ENCODE measurements around the gene HNRNPA3. TPM values are rescaled to one million over a fixed set of nuclear protein-coding genes. Genes with fewer than 3 reads are reported as not detected.
"Not testable (repeated sequence)": the region's sequence is repeated elsewhere in the genome, so short reads cannot be mapped to it uniquely, and the experiment has no call there.

The HNRNPA3 gene
- total and polyA plus RNA-seq, 4 donors: 118 to 178 (median 144) TPM

- no peaks in the 10 kb centered on the region for H3K9me3 ChIP-seq (ENCODE audit: control insufficient read depth, low read length)
- DNase-seq (no peak), ATAC-seq (ENCODE audit: low FRiP score) (no peak)
- no peak overlapping the region for H3K4me3 ChIP-seq (ENCODE audit: low read length in 2 of 2)
- H3K27me3 ChIP-seq (ENCODE audit: control insufficient read depth in 1 of 2, insufficient read depth in 2 of 2, low read length in 1 of 2): no peaks in the 10 kb centered on the region
- no peaks in the 10 kb centered on the region for H3K36me3 ChIP-seq (ENCODE audit: control insufficient read depth in 1 of 2, insufficient read depth in 2 of 2, low read length in 1 of 2)
- 63 to 72% methylated on average over 3 of the region's 3 CpGs for WGBS, 2 donors
- intact Hi-C loops (cut with DNase I): no loop called here
- no peak overlapping the region for H3K27ac ChIP-seq (ENCODE audit: low read depth in 1 of 2, low read length in 2 of 2)
- H3K4me1 ChIP-seq (ENCODE audit: control insufficient read depth in 1 of 2, insufficient read depth in 2 of 2, low read length in 2 of 2): no peaks in the 10 kb centered on the region
Observed at GRCh38 chr2:177201919-177202346, 10.7 kb upstream of the HNRNPA3 start.

GRCh38 chr2:177204417-177204816, 8.2 kb upstream of the HNRNPA3 start:
- no peak for DNase-seq
- no peaks in the 10 kb centered on the region for H3K9me3 ChIP-seq (ENCODE audit: control insufficient read depth, low read length)
- H3K27me3 ChIP-seq (ENCODE audit: control insufficient read depth in 1 of 2, insufficient read depth in 2 of 2, low read length in 1 of 2): no peaks in the 10 kb centered on the region
- WGBS, 2 donors: 82% methylated on average over 3 of the region's 3 CpGs
- no peak overlapping the region for H3K27ac ChIP-seq (ENCODE audit: low read depth in 1 of 2, low read length in 2 of 2)
- no peaks in the 10 kb centered on the region for H3K4me1 ChIP-seq (ENCODE audit: control insufficient read depth in 1 of 2, insufficient read depth in 2 of 2, low read length in 2 of 2)
- no peak for ATAC-seq (ENCODE audit: low FRiP score)
- no peak overlapping the region for H3K4me3 ChIP-seq (ENCODE audit: low read length in 2 of 2)
- intact Hi-C loops (cut with DNase I): no loop called here
- H3K36me3 ChIP-seq (ENCODE audit: control insufficient read depth in 1 of 2, insufficient read depth in 2 of 2, low read length in 1 of 2): no peaks in the 10 kb centered on the region

GRCh38 chr2:177207101-177207500, 5.5 kb upstream of the HNRNPA3 start:
- intact Hi-C loops (cut with DNase I): no loop called here
- H3K4me3 ChIP-seq (ENCODE audit: low read length in 2 of 2): no peak overlapping the region
- ATAC-seq (ENCODE audit: low FRiP score) (no peak), DNase-seq (no peak)
- H3K36me3 ChIP-seq (ENCODE audit: control insufficient read depth in 1 of 2, insufficient read depth in 2 of 2, low read length in 1 of 2): no peaks in the 10 kb centered on the region
- no peaks in the 10 kb centered on the region for H3K4me1 ChIP-seq (ENCODE audit: control insufficient read depth in 1 of 2, insufficient read depth in 2 of 2, low read length in 2 of 2)
- WGBS, 2 donors: 75 to 91% methylated on average over 2 of the region's 2 CpGs
- H3K27me3 ChIP-seq (ENCODE audit: control insufficient read depth in 1 of 2, insufficient read depth in 2 of 2, low read length in 1 of 2): no peaks in the 10 kb centered on the region
- H3K9me3 ChIP-seq (ENCODE audit: control insufficient read depth, low read length): no peaks in the 10 kb centered on the region
- H3K27ac ChIP-seq (ENCODE audit: low read depth in 1 of 2, low read length in 2 of 2): no peak overlapping the region

- H3K9me3 ChIP-seq (ENCODE audit: control insufficient read depth, low read length): no peaks in the 10 kb centered on the region
- 65 to 67% methylated on average over 7 of the region's 7 CpGs for WGBS, 2 donors
- ATAC-seq (ENCODE audit: low FRiP score) (no peak), DNase-seq (no peak)
- H3K27me3 ChIP-seq (ENCODE audit: control insufficient read depth in 1 of 2, insufficient read depth in 2 of 2, low read length in 1 of 2): no peaks in the 10 kb centered on the region
- H3K4me1 ChIP-seq (ENCODE audit: control insufficient read depth in 1 of 2, insufficient read depth in 2 of 2, low read length in 2 of 2): peaks cover 0 to 2% of the 10 kb centered on the region in 2 donors
- H3K27ac ChIP-seq (ENCODE audit: low read depth in 1 of 2, low read length in 2 of 2): peak overlapping the region; percentile 24 to 99
- intact Hi-C loops (cut with DNase I): loop anchor here in 1 of 2 donors (5.0 kb wide), 2 partner anchors 39 to 341 kb away; a partner anchor contains a TSS
- no peak overlapping the region for H3K4me3 ChIP-seq (ENCODE audit: low read length in 2 of 2)
- no peaks in the 10 kb centered on the region for H3K36me3 ChIP-seq (ENCODE audit: control insufficient read depth in 1 of 2, insufficient read depth in 2 of 2, low read length in 1 of 2)
Observed at GRCh38 chr2:177211169-177211568, 1.4 kb upstream of the HNRNPA3 start.

GRCh38 chr2:177211576-177212105, 953 bp upstream of the HNRNPA3 start:
- peak overlapping the region; percentile 44 to 80 for H3K4me3 ChIP-seq (ENCODE audit: low read length in 2 of 2)
- intact Hi-C loops (cut with DNase I): loop anchor here (2.0 to 5.0 kb wide), 4 partner anchors 39 to 341 kb away; partner anchors contain the start of gene NFE2L2 (in 1 of the 2)
- H3K27ac ChIP-seq (ENCODE audit: low read depth in 1 of 2, low read length in 2 of 2): peak overlapping the region; percentile 97 to 99
- peaks cover 0 to 2% of the 10 kb centered on the region in 2 donors for H3K4me1 ChIP-seq (ENCODE audit: control insufficient read depth in 1 of 2, insufficient read depth in 2 of 2, low read length in 2 of 2)
- no peaks in the 10 kb centered on the region for H3K36me3 ChIP-seq (ENCODE audit: control insufficient read depth in 1 of 2, insufficient read depth in 2 of 2, low read length in 1 of 2)
- H3K27me3 ChIP-seq (ENCODE audit: control insufficient read depth in 1 of 2, insufficient read depth in 2 of 2, low read length in 1 of 2): no peaks in the 10 kb centered on the region
- no peak for DNase-seq
- no peak for ATAC-seq (ENCODE audit: low FRiP score)
- 11 to 13% methylated on average over 6 of the region's 6 CpGs for WGBS, 2 donors
- H3K9me3 ChIP-seq (ENCODE audit: control insufficient read depth, low read length): no peaks in the 10 kb centered on the region

- ATAC-seq (ENCODE audit: low FRiP score) (peak; percentile 92), DNase-seq (peak; percentile 96 to 98)
- H3K9me3 ChIP-seq (ENCODE audit: control insufficient read depth, low read length): no peaks in the 10 kb centered on the region
- peak overlapping the region; percentile 92 to 99 for H3K27ac ChIP-seq (ENCODE audit: low read depth in 1 of 2, low read length in 2 of 2)
- 0 to 1% methylated on average over 52 to 74 of the region's 74 CpGs for WGBS, 2 donors
- peaks cover 0 to 2% of the 10 kb centered on the region in 2 donors for H3K4me1 ChIP-seq (ENCODE audit: control insufficient read depth in 1 of 2, insufficient read depth in 2 of 2, low read length in 2 of 2)
- intact Hi-C loops (cut with DNase I): loop anchor here (1.0 to 5.0 kb wide), 5 partner anchors 41 to 339 kb away; partner anchors contain the start of gene NFE2L2 (in 1 of the 2)
- H3K36me3 ChIP-seq (ENCODE audit: control insufficient read depth in 1 of 2, insufficient read depth in 2 of 2, low read length in 1 of 2): peaks cover 0 to 2% of the 10 kb centered on the region in 2 donors
- H3K27me3 ChIP-seq (ENCODE audit: control insufficient read depth in 1 of 2, insufficient read depth in 2 of 2, low read length in 1 of 2): no peaks in the 10 kb centered on the region
- peak overlapping the region; percentile 79 to 82 for H3K4me3 ChIP-seq (ENCODE audit: low read length in 2 of 2)
Observed at GRCh38 chr2:177212891-177213856, 580 bp downstream of the HNRNPA3 start.

GRCh38 chr2:177217247-177217843, 4.8 kb downstream of the HNRNPA3 start:
- H3K4me3 ChIP-seq (ENCODE audit: low read length in 2 of 2): no peak overlapping the region
- no peak for DNase-seq
- H3K27ac ChIP-seq (ENCODE audit: low read depth in 1 of 2, low read length in 2 of 2): no peak overlapping the region
- H3K36me3 ChIP-seq (ENCODE audit: control insufficient read depth in 1 of 2, insufficient read depth in 2 of 2, low read length in 1 of 2): peaks cover 0 to 4% of the 10 kb centered on the region in 2 donors
- H3K27me3 ChIP-seq (ENCODE audit: control insufficient read depth in 1 of 2, insufficient read depth in 2 of 2, low read length in 1 of 2): no peaks in the 10 kb centered on the region
- peaks cover 0 to 2% of the 10 kb centered on the region in 2 donors for H3K4me1 ChIP-seq (ENCODE audit: control insufficient read depth in 1 of 2, insufficient read depth in 2 of 2, low read length in 2 of 2)
- no peak for ATAC-seq (ENCODE audit: low FRiP score)
- no peaks in the 10 kb centered on the region for H3K9me3 ChIP-seq (ENCODE audit: control insufficient read depth, low read length)
- intact Hi-C loops (cut with DNase I): no loop called here
- WGBS, 2 donors: 78 to 79% methylated on average over 5 of the region's 5 CpGs

- intact Hi-C loops (cut with DNase I); H3K9me3 ChIP-seq (ENCODE audit: control insufficient read depth, low read length); DNase-seq; ATAC-seq (ENCODE audit: low FRiP score); H3K27me3 ChIP-seq (ENCODE audit: control insufficient read depth in 1 of 2, insufficient read depth in 2 of 2, low read length in 1 of 2); H3K4me1 ChIP-seq (ENCODE audit: control insufficient read depth in 1 of 2, insufficient read depth in 2 of 2, low read length in 2 of 2); H3K27ac ChIP-seq (ENCODE audit: low read depth in 1 of 2, low read length in 2 of 2); H3K4me3 ChIP-seq (ENCODE audit: low read length in 2 of 2); H3K36me3 ChIP-seq (ENCODE audit: control insufficient read depth in 1 of 2, insufficient read depth in 2 of 2, low read length in 1 of 2): not testable (repeated sequence)
- 94% methylated on average over 2 of the region's 2 CpGs for WGBS, 2 donors
Observed at GRCh38 chr2:177219787-177220186, 7.2 kb downstream of the HNRNPA3 start.
